ENCODE results near the gene CBX7.

DNA sequence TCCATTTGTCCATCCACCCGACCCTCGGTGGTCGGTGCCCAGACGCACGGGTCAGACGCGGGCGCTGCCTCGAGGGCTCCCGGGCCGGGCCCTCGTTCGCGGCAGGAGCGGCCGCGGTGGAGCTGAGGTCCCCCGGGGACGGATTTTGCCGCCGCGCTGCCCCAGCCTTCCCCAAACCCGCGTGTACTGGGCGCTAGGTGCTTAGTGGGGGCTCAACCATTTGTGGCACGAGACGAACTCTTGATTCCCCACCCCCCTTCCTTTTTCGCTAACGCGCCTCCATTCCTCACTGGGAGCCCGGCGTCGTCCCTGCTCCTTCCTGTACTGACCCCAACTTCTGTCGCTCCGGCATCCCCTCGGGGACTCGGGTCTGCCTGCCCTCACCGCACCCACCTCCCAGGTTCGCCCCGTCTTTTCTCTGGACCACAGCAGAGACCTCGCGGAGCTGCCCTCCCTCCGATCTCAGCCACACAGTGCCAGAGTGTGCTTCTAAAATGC lies 789 bp upstream of the CBX7 start:
- TF ChIP-seq, protein P1, sequence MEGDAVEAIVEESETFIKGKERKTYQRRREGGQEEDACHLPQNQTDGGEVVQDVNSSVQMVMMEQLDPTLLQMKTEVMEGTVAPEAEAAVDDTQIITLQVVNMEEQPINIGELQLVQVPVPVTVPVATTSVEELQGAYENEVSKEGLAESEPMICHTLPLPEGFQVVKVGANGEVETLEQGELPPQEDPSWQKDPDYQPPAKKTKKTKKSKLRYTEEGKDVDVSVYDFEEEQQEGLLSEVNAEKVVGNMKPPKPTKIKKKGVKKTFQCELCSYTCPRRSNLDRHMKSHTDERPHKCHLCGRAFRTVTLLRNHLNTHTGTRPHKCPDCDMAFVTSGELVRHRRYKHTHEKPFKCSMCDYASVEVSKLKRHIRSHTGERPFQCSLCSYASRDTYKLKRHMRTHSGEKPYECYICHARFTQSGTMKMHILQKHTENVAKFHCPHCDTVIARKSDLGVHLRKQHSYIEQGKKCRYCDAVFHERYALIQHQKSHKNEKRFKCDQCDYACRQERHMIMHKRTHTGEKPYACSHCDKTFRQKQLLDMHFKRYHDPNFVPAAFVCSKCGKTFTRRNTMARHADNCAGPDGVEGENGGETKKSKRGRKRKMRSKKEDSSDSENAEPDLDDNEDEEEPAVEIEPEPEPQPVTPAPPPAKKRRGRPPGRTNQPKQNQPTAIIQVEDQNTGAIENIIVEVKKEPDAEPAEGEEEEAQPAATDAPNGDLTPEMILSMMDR (conservative IDR thresholded peaks at IDR 0.05; ENCODE audit: low read depth, low read length), result no peak
- TF ChIP-seq POLR2A (IDR thresholded peaks at IDR 0.05; ENCODE audit: low read depth, low read length), result no peak
- TF ChIP-seq RAD21 (IDR thresholded peaks at IDR 0.05; ENCODE audit: low read length), result no peak
- no peak for TF ChIP-seq CEBPB (IDR thresholded peaks at IDR 0.05; ENCODE audit: low read depth, low read length)
- no peak for TF ChIP-seq RCOR1 (IDR thresholded peaks at IDR 0.05; ENCODE audit: insufficient replicate concordance, low read length)
- TF ChIP-seq RFX5 (IDR thresholded peaks at IDR 0.05; ENCODE audit: low read depth, low read length), result no peak
- TF ChIP-seq USF2 (IDR thresholded peaks at IDR 0.05; ENCODE audit: low read depth, low read length), result no peak
- TF ChIP-seq SMC3 (IDR thresholded peaks at IDR 0.05; ENCODE audit: low read depth, low read length), result no peak
- no peak for TF ChIP-seq FOS (IDR thresholded peaks at IDR 0.05; ENCODE audit: low read depth, low read length)
- no peak for TF ChIP-seq MXI1 (IDR thresholded peaks at IDR 0.05; ENCODE audit: borderline replicate concordance, low read depth, low read length)

Measured in IMR-90 (cell line).